Right lobe of liver (tissue), 6 donors: ENCODE data around the gene NRXN3. TPM values are rescaled to one million over a fixed set of nuclear protein-coding genes. Genes with fewer than 3 reads are reported as not detected.

Experiments used
- ATAC-seq, 4 donors: fragments of 200-7000 bp; cut with Tn5 transposase; one replicate each; pipeline ENCODE4 v1.9.1; 2020; ENCODE audit warnings: mild to moderate bottlenecking in 4 of 4, moderate library complexity in 4 of 4
- DNase-seq, 3 donors: peaks; one replicate each; pipeline ENCODE4 v3.0.0-alpha.2; 2020
- H3K27ac ChIP-seq, 3 donors: fragments of 200-600 bp; one replicate each; pipeline ENCODE4 v1.8.0; 2022
- H3K27me3 ChIP-seq, 2 donors: fragments of 200-600 bp; one replicate each; pipeline ENCODE4 v1.8.0; 2022
- H3K36me3 ChIP-seq, 4 donors: fragments of 200-600 bp; sonication (generic) in 1 of 4; one replicate each; pipeline versions ENCODE4 v1.5.1 to v1.8.0; 2017 to 2022; ENCODE audit warnings: control low read depth in 1 of 4
- H3K4me1 ChIP-seq, 4 donors: fragments of 200-600 bp; sonication (generic) in 1 of 4; one replicate each; pipeline versions ENCODE4 v1.5.1 to v1.8.0; 2017 to 2022; ENCODE audit warnings: control low read depth in 1 of 4
- H3K4me3 ChIP-seq, 3 donors: fragments of 200-600 bp; one replicate each; pipeline ENCODE4 v1.8.0; 2022
- H3K9me3 ChIP-seq, 4 donors: fragments of 200-600 bp; sonication (generic) in 1 of 4; one replicate each; pipeline versions ENCODE4 v1.5.1 to v1.8.0; 2017 to 2022; ENCODE audit warnings: control low read depth in 1 of 4
- POLR2A ChIP-seq: fragments of 450-650 bp; IDR thresholded peaks from one replicate; pipeline ENCODE4 v1.6.1; 2017; ENCODE audit warnings: antibody characterized with exemption, mild to moderate bottlenecking
- WGBS: methylation state at CpG from one replicate; pipeline ENCODE4 v1.1.6; 2018; ENCODE audit warnings: low coverage, low lambda C conversion rate; ENCODE audit not compliant: insufficient coverage; ENCODE audit errors: missing lambda C conversion rate; 5-methylcytosine and 5-hydroxymethylcytosine counted together
- intact Hi-C, 2 donors: fragments of 100-400 bp; cut with DNase I; formaldehyde crosslinking; loops; one replicate each; pipeline versions ENCODE4 v1.11.2 to v1.14.1; 2022
- total RNA-seq, 6 experiments: library from RNA; depleted of rRNA in 2 of 6; stranded (reverse); fragments of >200 nt in 2 of 6; fragmentation: NEBNext Ultra II Directional in 3 of 6; extraction: Animal tissue kit (Norgen Biotek cat#: 25700) in 3 of 6; gene quantifications; one replicate each; pipeline versions ENCODE4 v1.1.0 to v1.2.4, GENCODE V29; 2016 to 2023
- TF ChIP-seq, protein P1 (sequence below), 4 donors: fragments of 200-600 bp in 3 of 4; fragments of 450-650 bp in 1 of 4; IDR thresholded peaks; one replicate each; pipeline versions ENCODE4 v1.5.1 to v1.8.0; 2016 to 2022; ENCODE audit warnings: antibody characterized with exemption in 4 of 4, mild to moderate bottlenecking in 2 of 4
- donor health status: DM: no; HTN: yes; CAD: no.
- donor health status: DM: no; HTN: no; CAD: no.
- donor health status: DM: no; HTN: no; CAD: no.
- donor health status: DM: no; HTN: yes; CAD: no.
- donor health status: DM: no; HTN: yes; CAD: no.

NRXN3 gene
- total RNA-seq, 6 experiments from 2014 or later, result 0.06 to 0.51 (median 0.23) TPM; not detected in 1

DNA sequence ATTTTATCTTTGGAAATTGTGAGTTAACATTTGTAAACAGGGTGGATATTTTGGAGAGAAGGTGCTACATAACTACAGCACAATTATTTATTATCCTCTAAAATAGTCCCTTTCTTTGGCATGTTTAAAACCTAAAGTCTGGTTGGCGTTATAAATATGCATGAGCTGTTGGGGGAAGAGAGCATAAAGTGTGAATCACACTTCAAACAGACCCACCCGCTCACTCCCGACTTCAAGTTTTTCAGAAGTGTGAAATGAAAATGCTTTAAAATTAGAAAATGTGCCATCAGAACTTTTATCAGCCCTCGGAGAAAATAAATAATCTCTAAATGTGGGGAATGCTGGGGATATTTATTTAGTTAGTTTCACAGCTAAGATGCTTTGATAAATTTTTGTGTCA lies 1006.9 kb downstream of the NRXN3 start:
- no peak for TF ChIP-seq POLR2A
- TF ChIP-seq, protein P1, sequence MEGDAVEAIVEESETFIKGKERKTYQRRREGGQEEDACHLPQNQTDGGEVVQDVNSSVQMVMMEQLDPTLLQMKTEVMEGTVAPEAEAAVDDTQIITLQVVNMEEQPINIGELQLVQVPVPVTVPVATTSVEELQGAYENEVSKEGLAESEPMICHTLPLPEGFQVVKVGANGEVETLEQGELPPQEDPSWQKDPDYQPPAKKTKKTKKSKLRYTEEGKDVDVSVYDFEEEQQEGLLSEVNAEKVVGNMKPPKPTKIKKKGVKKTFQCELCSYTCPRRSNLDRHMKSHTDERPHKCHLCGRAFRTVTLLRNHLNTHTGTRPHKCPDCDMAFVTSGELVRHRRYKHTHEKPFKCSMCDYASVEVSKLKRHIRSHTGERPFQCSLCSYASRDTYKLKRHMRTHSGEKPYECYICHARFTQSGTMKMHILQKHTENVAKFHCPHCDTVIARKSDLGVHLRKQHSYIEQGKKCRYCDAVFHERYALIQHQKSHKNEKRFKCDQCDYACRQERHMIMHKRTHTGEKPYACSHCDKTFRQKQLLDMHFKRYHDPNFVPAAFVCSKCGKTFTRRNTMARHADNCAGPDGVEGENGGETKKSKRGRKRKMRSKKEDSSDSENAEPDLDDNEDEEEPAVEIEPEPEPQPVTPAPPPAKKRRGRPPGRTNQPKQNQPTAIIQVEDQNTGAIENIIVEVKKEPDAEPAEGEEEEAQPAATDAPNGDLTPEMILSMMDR (IDR thresholded peaks at IDR 0.05), result no peak
- no peaks in the 10 kb centered on the region for H3K27me3 ChIP-seq
- 51% methylated on average over 4 of the region's 4 CpGs for WGBS
- ATAC-seq, result no peak
- H3K27ac ChIP-seq, result no peak overlapping the region
- no peak for DNase-seq
- H3K9me3 ChIP-seq, result no peaks in the 10 kb centered on the region
- no peak overlapping the region for H3K4me3 ChIP-seq
- intact Hi-C loops, result no loop called here
- H3K36me3 ChIP-seq, result no peaks in the 10 kb centered on the region
- no peaks in the 10 kb centered on the region for H3K4me1 ChIP-seq

DNA sequence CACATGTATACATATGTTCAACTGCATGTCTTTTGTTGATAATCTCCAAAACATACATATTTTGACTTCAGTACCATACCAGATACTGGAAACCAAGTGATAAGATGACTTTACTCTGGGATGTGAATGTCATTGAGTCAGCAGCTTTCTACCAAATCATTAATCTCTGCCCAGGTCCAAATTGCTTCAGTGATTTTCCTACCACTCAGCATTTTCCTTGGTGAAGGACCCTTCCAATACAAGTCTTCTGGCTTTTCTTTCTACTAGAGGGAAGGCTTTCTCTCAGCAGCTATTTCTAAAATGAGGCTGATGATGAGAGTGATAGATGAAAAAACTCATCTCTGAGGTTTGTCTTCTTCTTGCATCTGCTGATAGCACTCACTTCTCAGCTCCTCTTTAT lies 1008.5 kb downstream of the NRXN3 start:
- TF ChIP-seq, protein P1 (IDR thresholded peaks at IDR 0.05), result no peak
- no peak for TF ChIP-seq POLR2A
- intact Hi-C loops, result no loop called here
- H3K36me3 ChIP-seq, result no peaks in the 10 kb centered on the region
- H3K27me3 ChIP-seq, result no peaks in the 10 kb centered on the region
- no peaks in the 10 kb centered on the region for H3K9me3 ChIP-seq
- no peak for ATAC-seq
- H3K4me1 ChIP-seq, result no peaks in the 10 kb centered on the region
- no peak for DNase-seq
- no peak overlapping the region for H3K4me3 ChIP-seq
- H3K27ac ChIP-seq, result no peak overlapping the region

DNA sequence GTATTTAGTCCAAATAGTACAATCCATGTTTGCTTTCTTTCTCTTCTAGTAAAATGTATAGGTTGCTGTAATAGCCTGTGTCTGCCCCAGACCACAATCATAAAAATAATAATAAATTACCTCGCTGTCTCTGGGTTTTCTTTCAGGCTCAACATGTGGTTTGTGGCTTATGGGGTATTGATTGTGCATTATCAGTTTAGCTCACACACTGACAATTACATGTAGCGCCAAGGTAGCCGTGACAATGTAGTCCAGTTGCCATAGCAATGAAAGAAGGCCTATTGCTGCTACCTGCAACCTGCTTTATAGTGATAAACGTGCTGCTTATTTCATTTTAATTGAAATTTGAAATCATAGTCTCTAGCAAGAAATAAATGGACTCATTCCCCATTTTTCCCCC lies 1009.8 kb downstream of the NRXN3 start:
- intact Hi-C loops, result no loop called here
- no peaks in the 10 kb centered on the region for H3K4me1 ChIP-seq
- no peaks in the 10 kb centered on the region for H3K9me3 ChIP-seq
- TF ChIP-seq, protein P1 (IDR thresholded peaks at IDR 0.05), result no peak
- no peak for TF ChIP-seq POLR2A
- H3K27me3 ChIP-seq, result no peaks in the 10 kb centered on the region
- DNase-seq (no peak), ATAC-seq (no peak)
- 55% methylated on average over 4 of the region's 4 CpGs for WGBS
- H3K4me3 ChIP-seq, result no peak overlapping the region
- no peaks in the 10 kb centered on the region for H3K36me3 ChIP-seq
- H3K27ac ChIP-seq, result no peak overlapping the region

DNA sequence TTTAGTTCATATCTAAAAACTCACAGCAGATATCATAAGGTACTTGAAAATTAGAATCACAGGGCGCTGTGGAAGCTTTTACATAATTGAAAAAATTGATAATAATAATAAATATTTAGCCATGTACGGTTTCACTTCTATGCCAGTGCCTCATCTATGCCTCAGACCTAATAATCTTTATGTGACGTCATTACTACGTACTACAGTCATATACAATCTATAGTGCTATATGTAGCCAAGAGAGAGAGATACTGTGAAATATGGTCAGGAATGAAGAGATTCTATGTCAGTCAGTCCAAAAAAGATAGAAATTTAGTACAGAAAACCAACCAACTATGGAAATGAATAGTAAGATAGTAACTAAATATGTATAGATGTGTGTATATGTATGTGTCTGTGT lies 1010.5 kb downstream of the NRXN3 start:
- Histone ChIP-seq H3K4me3 (no peak overlapping the region), H3K9me3 (no peaks in the 10 kb centered on the region), H3K36me3 (no peaks in the 10 kb centered on the region), H3K27ac (no peak overlapping the region), H3K4me1 (no peaks in the 10 kb centered on the region), H3K27me3 (no peaks in the 10 kb centered on the region)
- intact Hi-C loops, result no loop called here
- 65% methylated on average over 4 of the region's 4 CpGs for WGBS
- DNase-seq (no peak), ATAC-seq (no peak)
- no peak for TF ChIP-seq POLR2A
- TF ChIP-seq, protein P1 (IDR thresholded peaks at IDR 0.05), result no peak

DNA sequence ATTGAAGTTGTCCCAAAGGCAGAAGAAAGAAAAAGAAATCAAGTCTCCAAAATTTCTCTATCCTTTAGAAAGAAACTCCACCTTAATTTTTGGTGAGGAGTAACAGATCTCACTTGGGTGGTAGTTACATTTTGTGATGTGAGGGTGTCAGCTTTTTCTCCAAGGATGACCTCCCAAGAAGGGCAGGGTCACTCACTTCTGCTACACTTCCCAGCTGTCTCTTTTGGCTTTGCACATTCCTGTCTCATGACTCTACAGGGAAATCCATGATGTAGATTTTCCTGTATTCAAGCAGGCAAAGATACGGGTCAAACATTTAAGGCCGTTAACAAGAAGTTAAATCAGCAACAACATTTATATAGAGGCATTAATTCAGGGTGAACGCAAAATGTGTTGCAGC lies 1016.4 kb downstream of the NRXN3 start:
- no peaks in the 10 kb centered on the region for H3K27me3 ChIP-seq
- no peaks in the 10 kb centered on the region for H3K9me3 ChIP-seq
- no peaks in the 10 kb centered on the region for H3K4me1 ChIP-seq
- ATAC-seq (no peak), DNase-seq (no peak)
- intact Hi-C loops, result no loop called here
- TF ChIP-seq, protein P1 (IDR thresholded peaks at IDR 0.05), result no peak
- TF ChIP-seq POLR2A, result no peak
- H3K4me3 ChIP-seq, result no peak overlapping the region
- 65% methylated on average over 3 of the region's 3 CpGs for WGBS
- no peak overlapping the region for H3K27ac ChIP-seq
- no peaks in the 10 kb centered on the region for H3K36me3 ChIP-seq
